ENCODE results near the gene GABRD.

Gene GABRD

GRCh38 chr1:1997576-1997975 is 21.6 kb upstream of the GABRD start:
- no peaks in the 10 kb centered on the region for H3K36me3 ChIP-seq (ENCODE audit: control insufficient read depth in 5 of 5, insufficient read depth in 5 of 5, low read length in 5 of 5)
- H3K27me3 ChIP-seq (ENCODE audit: control insufficient read depth in 5 of 5, insufficient read depth in 4 of 5, low read length in 5 of 5), result peaks cover 0 to 6% (median 2%) of the 10 kb centered on the region in 5 donors
- H3K4me3 ChIP-seq (ENCODE audit: low read depth in 1 of 5, low read length in 5 of 5), result no peak overlapping the region
- H3K4me1 ChIP-seq (ENCODE audit: control insufficient read depth in 5 of 5, insufficient read depth in 5 of 5, low read length in 5 of 5), result peaks cover 0 to 3% (median 0%) of the 10 kb centered on the region in 5 donors
- no peak overlapping the region for H3K9ac ChIP-seq (ENCODE audit: low read length in 5 of 5)
- no peaks in the 10 kb centered on the region for H3K9me3 ChIP-seq (ENCODE audit: control insufficient read depth in 5 of 5, low read length in 5 of 5)
- no peak overlapping the region for H3K27ac ChIP-seq (ENCODE audit: low read depth, low read length)

GRCh38 chr1:2000432-2000831 is 18.7 kb upstream of the GABRD start:
- Histone ChIP-seq H3K4me3 (ENCODE audit: low read depth in 1 of 5, low read length in 5 of 5) (no peak overlapping the region), H3K36me3 (ENCODE audit: control insufficient read depth in 5 of 5, insufficient read depth in 5 of 5, low read length in 5 of 5) (no peaks in the 10 kb centered on the region), H3K27ac (ENCODE audit: low read depth, low read length) (no peak overlapping the region), H3K4me1 (ENCODE audit: control insufficient read depth in 5 of 5, insufficient read depth in 5 of 5, low read length in 5 of 5) (peaks cover 0 to 9% (median 0%) of the 10 kb centered on the region in 5 donors), H3K9me3 (ENCODE audit: control insufficient read depth in 5 of 5, low read length in 5 of 5) (no peaks in the 10 kb centered on the region), H3K9ac (ENCODE audit: low read length in 5 of 5) (no peak overlapping the region), H3K27me3 (ENCODE audit: control insufficient read depth in 5 of 5, insufficient read depth in 4 of 5, low read length in 5 of 5) (peaks cover 9 to 24% (median 11%) of the 10 kb centered on the region in 5 donors)

DNA sequence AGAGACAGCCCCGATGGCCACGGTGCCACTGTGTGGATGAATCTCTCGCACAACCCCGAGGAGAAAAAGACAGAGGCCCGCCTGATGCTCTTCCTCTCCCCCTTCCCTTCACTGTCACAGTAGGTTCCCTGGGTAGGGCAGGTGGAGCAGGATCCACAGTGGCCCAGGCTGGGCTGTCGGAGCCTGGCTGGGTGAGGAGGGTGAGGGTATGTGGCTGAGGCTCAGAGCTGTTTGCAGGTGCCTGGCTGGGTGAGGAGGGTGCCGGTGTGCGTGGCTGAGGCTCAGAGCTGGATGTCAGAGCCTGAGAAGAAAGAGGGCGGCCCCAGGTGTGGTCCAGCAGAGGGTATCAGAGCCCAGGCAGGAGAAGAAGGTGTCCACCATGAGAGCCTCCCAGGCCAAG is 18.3 kb upstream of the GABRD start:
- Histone ChIP-seq H3K36me3 (ENCODE audit: control insufficient read depth in 5 of 5, insufficient read depth in 5 of 5, low read length in 5 of 5) (no peaks in the 10 kb centered on the region), H3K27ac (ENCODE audit: low read depth, low read length) (no peak overlapping the region), H3K4me3 (ENCODE audit: low read depth in 1 of 5, low read length in 5 of 5) (no peak overlapping the region), H3K9me3 (ENCODE audit: control insufficient read depth in 5 of 5, low read length in 5 of 5) (no peaks in the 10 kb centered on the region), H3K9ac (ENCODE audit: low read length in 5 of 5) (no peak overlapping the region), H3K4me1 (ENCODE audit: control insufficient read depth in 5 of 5, insufficient read depth in 5 of 5, low read length in 5 of 5) (peaks cover 0 to 9% (median 0%) of the 10 kb centered on the region in 5 donors), H3K27me3 (ENCODE audit: control insufficient read depth in 5 of 5, insufficient read depth in 4 of 5, low read length in 5 of 5) (peaks cover 9 to 24% (median 11%) of the 10 kb centered on the region in 5 donors)

- Histone ChIP-seq H3K27ac (ENCODE audit: low read depth, low read length) (no peak overlapping the region), H3K36me3 (ENCODE audit: control insufficient read depth in 5 of 5, insufficient read depth in 5 of 5, low read length in 5 of 5) (no peaks in the 10 kb centered on the region), H3K4me3 (ENCODE audit: low read depth in 1 of 5, low read length in 5 of 5) (no peak overlapping the region), H3K9me3 (ENCODE audit: control insufficient read depth in 5 of 5, low read length in 5 of 5) (no peaks in the 10 kb centered on the region), H3K27me3 (ENCODE audit: control insufficient read depth in 5 of 5, insufficient read depth in 4 of 5, low read length in 5 of 5) (peaks cover 9 to 24% (median 11%) of the 10 kb centered on the region in 5 donors), H3K9ac (ENCODE audit: low read length in 5 of 5) (no peak overlapping the region), H3K4me1 (ENCODE audit: control insufficient read depth in 5 of 5, insufficient read depth in 5 of 5, low read length in 5 of 5) (peaks cover 0 to 6% (median 0%) of the 10 kb centered on the region in 5 donors)
Measured at GRCh38 chr1:2001773-2002411, 17.3 kb upstream of the GABRD start.

- H3K36me3 ChIP-seq (ENCODE audit: control insufficient read depth in 5 of 5, insufficient read depth in 5 of 5, low read length in 5 of 5), result no peaks in the 10 kb centered on the region
- no peak within 1 kb of the TSS for H3K9ac ChIP-seq (ENCODE audit: low read length in 5 of 5)
- H3K27me3 ChIP-seq (ENCODE audit: control insufficient read depth in 5 of 5, insufficient read depth in 4 of 5, low read length in 5 of 5), result peaks cover 9 to 24% (median 11%) of the 10 kb centered on the region in 5 donors
- H3K9me3 ChIP-seq (ENCODE audit: control insufficient read depth in 5 of 5, low read length in 5 of 5), result no peaks in the 10 kb centered on the region
- H3K4me1 ChIP-seq (ENCODE audit: control insufficient read depth in 5 of 5, insufficient read depth in 5 of 5, low read length in 5 of 5), result peaks cover 0 to 6% (median 0%) of the 10 kb centered on the region in 5 donors
- H3K27ac ChIP-seq (ENCODE audit: low read depth, low read length), result no peak within 1 kb of the TSS
- H3K4me3 ChIP-seq (ENCODE audit: low read depth in 1 of 5, low read length in 5 of 5), result no peak within 1 kb of the TSS
Measured at GRCh38 chr1:2003541-2004131, 15.5 kb upstream of the GABRD start, which contains the start of gene CFAP74. Gene CFAP74, minus strand, starts transcription at chr1:2003786. Its CDS starts 12,830 bp downstream, at chr1:1990956.

- Histone ChIP-seq H3K4me1 (ENCODE audit: control insufficient read depth in 5 of 5, insufficient read depth in 5 of 5, low read length in 5 of 5) (peaks cover 0 to 6% (median 0%) of the 10 kb centered on the region in 5 donors), H3K27me3 (ENCODE audit: control insufficient read depth in 5 of 5, insufficient read depth in 4 of 5, low read length in 5 of 5) (peaks cover 12 to 28% (median 14%) of the 10 kb centered on the region in 5 donors), H3K36me3 (ENCODE audit: control insufficient read depth in 5 of 5, insufficient read depth in 5 of 5, low read length in 5 of 5) (no peaks in the 10 kb centered on the region), H3K4me3 (ENCODE audit: low read depth in 1 of 5, low read length in 5 of 5) (no peak overlapping the region), H3K9ac (ENCODE audit: low read length in 5 of 5) (no peak overlapping the region), H3K9me3 (ENCODE audit: control insufficient read depth in 5 of 5, low read length in 5 of 5) (no peaks in the 10 kb centered on the region), H3K27ac (ENCODE audit: low read depth, low read length) (no peak overlapping the region)
Measured at GRCh38 chr1:2004856-2005255, 14.3 kb upstream of the GABRD start.

GRCh38 chr1:2009101-2010053 is 9.8 kb upstream of the GABRD start:
- H3K36me3 ChIP-seq (ENCODE audit: control insufficient read depth in 5 of 5, insufficient read depth in 5 of 5, low read length in 5 of 5), result no peaks in the 10 kb centered on the region
- H3K4me1 ChIP-seq (ENCODE audit: control insufficient read depth in 5 of 5, insufficient read depth in 5 of 5, low read length in 5 of 5), result no peaks in the 10 kb centered on the region
- peaks cover 8 to 18% (median 14%) of the 10 kb centered on the region in 5 donors for H3K27me3 ChIP-seq (ENCODE audit: control insufficient read depth in 5 of 5, insufficient read depth in 4 of 5, low read length in 5 of 5)
- no peak overlapping the region for H3K27ac ChIP-seq (ENCODE audit: low read depth, low read length)
- H3K4me3 ChIP-seq (ENCODE audit: low read depth in 1 of 5, low read length in 5 of 5), result no peak overlapping the region
- no peak overlapping the region for H3K9ac ChIP-seq (ENCODE audit: low read length in 5 of 5)
- no peaks in the 10 kb centered on the region for H3K9me3 ChIP-seq (ENCODE audit: control insufficient read depth in 5 of 5, low read length in 5 of 5)

GRCh38 chr1:2014181-2014580 is 5.0 kb upstream of the GABRD start:
- H3K36me3 ChIP-seq (ENCODE audit: control insufficient read depth in 5 of 5, insufficient read depth in 5 of 5, low read length in 5 of 5), result no peaks in the 10 kb centered on the region
- no peak overlapping the region for H3K9ac ChIP-seq (ENCODE audit: low read length in 5 of 5)
- peaks cover 3 to 32% (median 20%) of the 10 kb centered on the region in 5 donors for H3K27me3 ChIP-seq (ENCODE audit: control insufficient read depth in 5 of 5, insufficient read depth in 4 of 5, low read length in 5 of 5)
- H3K4me3 ChIP-seq (ENCODE audit: low read depth in 1 of 5, low read length in 5 of 5), result no peak overlapping the region
- H3K27ac ChIP-seq (ENCODE audit: low read depth, low read length), result no peak overlapping the region
- peaks cover 0 to 11% (median 7%) of the 10 kb centered on the region in 5 donors for H3K4me1 ChIP-seq (ENCODE audit: control insufficient read depth in 5 of 5, insufficient read depth in 5 of 5, low read length in 5 of 5)
- H3K9me3 ChIP-seq (ENCODE audit: control insufficient read depth in 5 of 5, low read length in 5 of 5), result no peaks in the 10 kb centered on the region

GRCh38 chr1:2014741-2015735 is 4.1 kb upstream of the GABRD start:
- H3K4me3 ChIP-seq (ENCODE audit: low read depth in 1 of 5, low read length in 5 of 5), result no peak overlapping the region
- no peaks in the 10 kb centered on the region for H3K36me3 ChIP-seq (ENCODE audit: control insufficient read depth in 5 of 5, insufficient read depth in 5 of 5, low read length in 5 of 5)
- no peaks in the 10 kb centered on the region for H3K9me3 ChIP-seq (ENCODE audit: control insufficient read depth in 5 of 5, low read length in 5 of 5)
- H3K4me1 ChIP-seq (ENCODE audit: control insufficient read depth in 5 of 5, insufficient read depth in 5 of 5, low read length in 5 of 5), result peaks cover 0 to 13% (median 11%) of the 10 kb centered on the region in 5 donors
- no peak overlapping the region for H3K27ac ChIP-seq (ENCODE audit: low read depth, low read length)
- H3K9ac ChIP-seq (ENCODE audit: low read length in 5 of 5), result no peak overlapping the region
- peaks cover 6 to 30% (median 21%) of the 10 kb centered on the region in 5 donors for H3K27me3 ChIP-seq (ENCODE audit: control insufficient read depth in 5 of 5, insufficient read depth in 4 of 5, low read length in 5 of 5)
